Prostate gland (tissue), 2 donors: ENCODE results near the gene DLL4. TPM values are rescaled to one million over a fixed set of nuclear protein-coding genes. Genes with fewer than 3 reads are reported as not detected.

Experiments used
- DNase-seq: peaks from one replicate; pipeline ENCODE4 v3.0.0-alpha.2; 2019; ENCODE audit warnings: low spot score
- H3K27ac ChIP-seq, 2 donors: fragments of 200-600 bp; sonication (generic); 2 replicates each; pipeline ENCODE4 v1.5.1; 2017 to 2019
- H3K27me3 ChIP-seq: fragments of 200-600 bp; sonication (generic); replicated peaks from 2 replicates; pipeline ENCODE4 v1.5.1; 2019; ENCODE audit not compliant: insufficient read depth
- H3K36me3 ChIP-seq, 2 donors: fragments of 200-600 bp; sonication (generic); 1 replicate in 1 of 2; 2 replicates in 1 of 2; pipeline versions ENCODE4 v1.5.1 to v1.8.1; 2017 to 2019
- H3K4me1 ChIP-seq: fragments of 200-600 bp; sonication (generic); replicated peaks from 2 replicates; pipeline ENCODE4 v1.5.1; 2019
- H3K4me3 ChIP-seq, 2 donors: fragments of 200-600 bp; sonication (generic); 2 replicates each; pipeline ENCODE4 v1.5.1; 2017 to 2019
- H3K9me3 ChIP-seq: fragments of 200-600 bp; sonication (generic); 2 replicates; pipeline ENCODE4 v1.5.1; 2017
- CTCF ChIP-seq, 4 experiments: fragments of 200-600 bp in 2 of 4; fragments of 450-650 bp in 2 of 4; sonication (generic) in 2 of 4; IDR thresholded peaks; 1 replicate in 3 of 4; 2 replicates in 1 of 4; pipeline ENCODE4 v1.5.1; 2016 to 2019; ENCODE audit warnings: antibody characterized with exemption in 4 of 4, mild to moderate bottlenecking in 2 of 4, moderate library complexity in 2 of 4
- POLR2A ChIP-seq: fragments of 450-650 bp; IDR thresholded peaks from one replicate; pipeline ENCODE4 v1.6.1; 2016; ENCODE audit warnings: antibody characterized with exemption, mild to moderate bottlenecking
- POLR2AphosphoS5 ChIP-seq: sonication (generic); formaldehyde crosslinking; IDR thresholded peaks from one replicate; pipeline ENCODE4 v1.6.1; 2017; ENCODE audit warnings: antibody characterized with exemption
- WGBS: methylation state at CpG from one replicate; pipeline ENCODE4 v1.1.5; 2018; 5-methylcytosine and 5-hydroxymethylcytosine counted together
- intact Hi-C: fragments of 100-400 bp; cut with DNase I; formaldehyde crosslinking; loops from one replicate; pipeline ENCODE4 v1.14.2; 2022
- total RNA-seq, 2 donors: library from RNA; depleted of rRNA; stranded (reverse); fragments of >200 nt; gene quantifications; one replicate each; pipeline ENCODE4 v1.1.0, GENCODE V29; 2016

DLL4 gene
- total RNA-seq, 2 donors from 2014 or later = 6.2 to 6.5 TPM

GRCh38 chr15:40941068-40941527 lies 12.0 kb downstream of the DLL4 start:
- peak overlapping the region; percentile 70 to 74 for H3K27ac ChIP-seq
- H3K4me1 ChIP-seq = peaks cover 7% of the 10 kb centered on the region
- no peaks in the 10 kb centered on the region for H3K9me3 ChIP-seq
- H3K27me3 ChIP-seq = no peaks in the 10 kb centered on the region
- no peak for DNase-seq
- H3K4me3 ChIP-seq = peak overlapping the region; percentile 38 to 50
- intact Hi-C loops = loop anchor here (2.0 to 5.0 kb wide), 2 partner anchors 34 to 82 kb away; no protein-coding TSS in a partner anchor
- TF ChIP-seq CTCF (IDR thresholded peaks at IDR 0.05) (no peak), POLR2AphosphoS5 (no peak), POLR2A (no peak)
- WGBS = 23% methylated on average over 7 of the region's 7 CpGs
- no peaks in the 10 kb centered on the region for H3K36me3 ChIP-seq

GRCh38 chr15:40941528-40942336 lies 12.6 kb downstream of the DLL4 start:
- peak; percentile 45 for DNase-seq
- 2% methylated on average over 67 of the region's 92 CpGs for WGBS
- Histone ChIP-seq H3K4me1 (peaks cover 7% of the 10 kb centered on the region), H3K27me3 (no peaks in the 10 kb centered on the region), H3K27ac (peak overlapping the region; percentile 70 to 74), H3K36me3 (no peaks in the 10 kb centered on the region), H3K9me3 (no peaks in the 10 kb centered on the region), H3K4me3 (peak overlapping the region; percentile 38 to 50)
- intact Hi-C loops = loop anchor here (2.0 to 5.0 kb wide), 2 partner anchors 34 to 81 kb away; no protein-coding TSS in a partner anchor
- peak; percentile 12 for TF ChIP-seq POLR2A
- peak; percentile 50 to 92 (median 68) for TF ChIP-seq CTCF (IDR thresholded peaks at IDR 0.05)
- TF ChIP-seq POLR2AphosphoS5 = peak; percentile 28

DNA sequence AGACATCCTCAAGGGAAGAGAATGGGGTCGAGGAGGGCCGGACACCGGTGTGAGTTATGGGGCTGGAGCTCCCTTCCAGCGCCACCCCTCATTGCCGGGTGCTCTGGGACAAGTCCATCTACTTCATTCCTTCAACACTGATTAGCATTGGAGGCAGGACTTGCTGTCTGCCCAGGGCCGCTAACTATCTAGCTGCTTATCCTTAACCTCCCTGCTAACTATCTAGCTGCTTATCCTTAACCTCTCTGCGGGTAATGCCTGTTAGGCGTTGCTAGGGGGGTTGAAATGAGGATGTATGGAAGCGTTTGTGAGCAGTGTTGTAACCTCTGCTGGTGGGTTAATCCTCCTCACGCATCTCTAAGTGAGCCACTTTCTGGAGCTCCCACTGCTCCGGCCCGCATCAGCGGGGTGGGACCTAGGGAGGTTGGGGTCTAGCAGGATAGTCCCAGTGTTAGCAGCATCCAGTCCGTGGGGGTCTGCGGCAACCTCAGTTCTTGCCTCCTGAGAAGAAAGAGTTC lies 13.3 kb downstream of the DLL4 start:
- no peak for TF ChIP-seq POLR2A
- TF ChIP-seq CTCF (IDR thresholded peaks at IDR 0.05) = no peak
- TF ChIP-seq POLR2AphosphoS5 = no peak
- H3K4me3 ChIP-seq = peak overlapping the region; percentile 38 to 50
- 48% methylated on average over 15 of the region's 15 CpGs for WGBS

DNA sequence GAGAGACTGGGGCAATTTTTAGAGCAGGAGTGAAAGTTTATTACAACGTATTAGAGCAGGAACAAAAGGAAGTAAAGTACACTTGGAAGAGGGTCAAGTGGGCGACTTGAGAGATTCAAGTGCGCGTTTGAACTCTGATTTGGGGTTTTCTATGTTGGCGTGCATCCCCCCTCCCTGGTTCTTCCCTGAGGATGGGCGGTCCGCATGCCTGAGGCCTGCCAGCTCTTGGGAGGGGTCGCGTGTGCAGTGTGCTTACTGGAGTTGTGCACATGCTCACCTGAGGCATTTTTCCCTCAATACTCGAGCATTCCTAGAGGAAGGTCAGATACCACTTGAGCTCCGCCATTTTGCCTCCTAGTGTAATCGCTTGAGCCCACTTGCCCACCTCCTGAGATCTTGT lies 13.7 kb downstream of the DLL4 start:
- Histone ChIP-seq H3K27me3 (no peaks in the 10 kb centered on the region), H3K4me3 (no peak overlapping the region), H3K9me3 (no peaks in the 10 kb centered on the region), H3K36me3 (no peaks in the 10 kb centered on the region), H3K27ac (no peak overlapping the region), H3K4me1 (peaks cover 7% of the 10 kb centered on the region)
- WGBS = 82% methylated on average over 12 of the region's 12 CpGs
- intact Hi-C loops = loop anchor here (5.0 kb wide), 1 partner anchor 36 kb away; no protein-coding TSS in a partner anchor
- TF ChIP-seq POLR2AphosphoS5 (no peak), CTCF (IDR thresholded peaks at IDR 0.05) (no peak), POLR2A (no peak)
- no peak for DNase-seq

More for the DNA sequence above, 13.3 kb downstream of the DLL4 start:
- no peaks in the 10 kb centered on the region for H3K27me3 ChIP-seq
- H3K9me3 ChIP-seq = no peaks in the 10 kb centered on the region
- intact Hi-C loops = loop anchor here (5.0 kb wide), 1 partner anchor 35 kb away; no protein-coding TSS in a partner anchor
- H3K36me3 ChIP-seq = no peaks in the 10 kb centered on the region
- H3K27ac ChIP-seq = peak overlapping the region; percentile 70 to 74
- no peak for DNase-seq
- peaks cover 7% of the 10 kb centered on the region for H3K4me1 ChIP-seq
